SK-N-SH (cell line): ENCODE data around the gene PPFIBP2. TPM values are rescaled to one million over a fixed set of nuclear protein-coding genes. Genes with fewer than 3 reads are reported as not detected.

Experiments
- CTCF ChIA-PET: fragments of 300-600, 350-600 bp; formaldehyde crosslinking; extraction: SDS; loops from one replicate; lab custom pipeline; 2021; lab: Yijun Ruan, JAX
- POLR2A ChIA-PET: fragments of 350-600 bp; sonication (Branson Sonifier 250); formaldehyde crosslinking; extraction: SDS; loops from one replicate; lab custom pipeline; 2020; ENCODE audit warnings: antibody characterized with exemption, inconsistent platforms; lab: Yijun Ruan, JAX
- DNase-seq: peaks from one replicate; pipeline ENCODE4 v3.0.0; 2012
- H2AFZ ChIP-seq: fragments of 200-600 bp; sonication (generic); 2 replicates; pipeline ENCODE4 v1.8.1; 2016; ENCODE audit warnings: antibody characterized with exemption, mild to moderate bottlenecking, low read depth
- H3F3A ChIP-seq: fragments of 200-600 bp; sonication (generic); replicated peaks from 2 replicates; pipeline ENCODE3; 2016; ENCODE audit warnings: antibody characterized with exemption, mild to moderate bottlenecking; ENCODE audit not compliant: insufficient read depth
- H3K27ac ChIP-seq, 2 experiments: fragments of 200-500 bp in 1 of 2; fragments of 200-600 bp in 1 of 2; sonication (Bioruptor generic) in 1 of 2; sonication (generic), shearing (Covaris generic) in 1 of 2; 2 replicates each; pipeline versions ENCODE4 v1.5.1 to v1.6.1; 2014 to 2016; ENCODE audit warnings: low read depth in 2 of 2, inconsistent platforms in 1 of 2, low read length in 1 of 2, mild to moderate bottlenecking in 1 of 2, mixed read lengths in 1 of 2
- H3K27me3 ChIP-seq: fragments of 200-600 bp; sonication (generic), shearing (Covaris generic); 2 replicates; pipeline ENCODE4 v1.6.1; 2016; ENCODE audit warnings: mixed run types; ENCODE audit not compliant: insufficient read depth
- H3K36me3 ChIP-seq, 2 experiments: fragments of 200-500 bp in 1 of 2; fragments of 200-600 bp in 1 of 2; sonication (Bioruptor generic) in 1 of 2; sonication (generic) in 1 of 2; replicated peaks in 1 of 2; 2 replicates each; pipeline versions ENCODE3 to v1.5.1; 2014 to 2016; ENCODE audit warnings: low read length in 1 of 2, mild to moderate bottlenecking in 1 of 2; ENCODE audit not compliant: insufficient read depth in 2 of 2, control insufficient read depth in 1 of 2
- H3K4me1 ChIP-seq, 2 experiments: fragments of 200-500 bp in 1 of 2; fragments of 200-600 bp in 1 of 2; sonication (Bioruptor generic) in 1 of 2; sonication (generic), shearing (Covaris generic) in 1 of 2; 2 replicates each; pipeline versions ENCODE4 v1.5.1 to v1.6.1; 2014 to 2016; ENCODE audit warnings: low read depth in 1 of 2, low read length in 1 of 2, mixed run types in 1 of 2; ENCODE audit not compliant: insufficient read depth in 2 of 2, control insufficient read depth in 1 of 2
- H3K4me2 ChIP-seq: fragments of 200-600 bp; sonication (generic), shearing (Covaris generic); 2 replicates; pipeline ENCODE4 v1.6.1; 2017; ENCODE audit warnings: mixed run types
- H3K4me3 ChIP-seq, 2 experiments: fragments of 200-500 bp in 1 of 2; fragments of 200-600 bp in 1 of 2; sonication (Bioruptor generic) in 1 of 2; sonication (generic), shearing (Covaris generic) in 1 of 2; 2 replicates each; pipeline versions ENCODE4 v1.5.1 to v1.8.1; 2014 to 2016; ENCODE audit warnings: low read depth in 2 of 2, inconsistent platforms in 1 of 2, low read length in 1 of 2, mild to moderate bottlenecking in 1 of 2, mixed read lengths in 1 of 2, moderate library complexity in 1 of 2
- H3K79me2 ChIP-seq: fragments of 200-600 bp; sonication (generic); 2 replicates; pipeline ENCODE4 v1.8.1; 2017; ENCODE audit warnings: mild to moderate bottlenecking; ENCODE audit not compliant: insufficient read depth
- H3K9ac ChIP-seq: fragments of 200-600 bp; sonication (generic); 2 replicates; pipeline ENCODE4 v1.6.1; 2017; ENCODE audit warnings: mixed run types
- H3K9me2 ChIP-seq: fragments of 200-600 bp; sonication (generic); 2 replicates; pipeline ENCODE4 v1.6.1; 2017; ENCODE audit warnings: mixed run types
- H3K9me3 ChIP-seq: fragments of 200-600 bp; sonication (generic); 2 replicates; pipeline ENCODE4 v1.6.1; 2017; ENCODE audit warnings: mixed run types, mild to moderate bottlenecking, moderate library complexity
- H4K20me1 ChIP-seq: fragments of 200-600 bp; sonication (generic); 2 replicates; pipeline ENCODE4 v1.6.1; 2017; ENCODE audit warnings: mild to moderate bottlenecking, mixed run types; ENCODE audit not compliant: insufficient read depth
- CTCF ChIP-seq: fragments of 200-600 bp; sonication (generic); IDR thresholded peaks from 2 replicates; pipeline ENCODE4 v1.6.1; 2017; ENCODE audit warnings: antibody characterized with exemption, mild to moderate bottlenecking, moderate library complexity
- GABPA ChIP-seq: IDR thresholded peaks from 2 replicates; pipeline ENCODE4 v1.4.0; 2012; ENCODE audit warnings: low read depth, mild to moderate bottlenecking
- GATA2 ChIP-seq: sonication (generic); formaldehyde crosslinking; IDR thresholded peaks from 2 replicates; pipeline ENCODE4 v1.5.0; 2020; ENCODE audit warnings: mild to moderate bottlenecking, missing genetic modification reagents
- MEF2A ChIP-seq: IDR thresholded peaks from 2 replicates; pipeline ENCODE4 v1.4.0; 2012; ENCODE audit warnings: low read depth, borderline replicate concordance
- MXI1 ChIP-seq: IDR thresholded peaks from 2 replicates; pipeline ENCODE4 v1.6.1; 2012; ENCODE audit warnings: mild to moderate bottlenecking, low read depth, low read length, improper control_type of control experiment
- NFIC ChIP-seq: IDR thresholded peaks from 2 replicates; pipeline ENCODE4 v1.4.0; 2012; ENCODE audit warnings: borderline replicate concordance
- RXRA ChIP-seq: IDR thresholded peaks from 2 replicates; pipeline ENCODE4 v1.4.0; 2012; ENCODE audit warnings: low read depth, mild to moderate bottlenecking, borderline replicate concordance
- SIN3A ChIP-seq: IDR thresholded peaks from 2 replicates; pipeline ENCODE4 v1.6.1; 2012; ENCODE audit warnings: low read depth, mild to moderate bottlenecking, low read length, moderate library complexity, borderline replicate concordance
- WGBS: methylation state at CpG from one replicate; pipeline ENCODE4 v1.1.6; 2017; ENCODE audit warnings: low lambda C conversion rate; 5-methylcytosine and 5-hydroxymethylcytosine counted together
- polyA plus RNA-seq, 3 experiments: library from polyadenylated mRNA; depleted of rRNA; stranded (reverse); fragments of >200 nt; gene quantifications; 2 replicates each; pipeline ENCODE4 v1.2.3, GENCODE V29; 2012
- TF ChIP-seq, protein P1 (sequence below): IDR thresholded peaks from 2 replicates; pipeline ENCODE4 v1.4.0; 2012; ENCODE audit warnings: low read depth, borderline replicate concordance
- TF ChIP-seq, protein P2 (sequence below): IDR thresholded peaks from 2 replicates; pipeline ENCODE4; 2012

Gene PPFIBP2
- polyA plus RNA-seq, 1 of the 3 experiments (the other 2 are of a cell fraction), result 0.67 TPM

DNA sequence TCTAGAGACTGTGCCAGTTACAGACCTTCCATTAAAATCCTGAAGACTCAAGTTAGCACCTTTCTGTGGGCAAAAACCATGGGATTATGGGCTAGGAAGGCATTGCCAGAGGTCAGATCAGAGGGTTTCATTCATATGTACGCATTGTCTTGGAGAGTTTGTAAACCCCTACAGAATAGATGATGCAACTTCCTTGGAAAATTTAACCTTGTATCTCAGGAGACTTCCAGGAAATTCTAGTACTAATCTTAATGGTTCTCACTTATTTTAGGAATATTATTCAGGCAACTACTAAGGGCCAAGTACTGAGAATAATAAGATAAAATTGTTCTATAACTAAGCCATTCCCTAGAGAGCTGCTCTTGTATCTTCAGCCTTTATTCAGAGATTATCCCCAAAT lies 21.5 kb upstream of the PPFIBP2 start:
- H3K27ac ChIP-seq, result no peak overlapping the region
- H2AFZ ChIP-seq, result no peak overlapping the region
- no peaks in the 10 kb centered on the region for H3F3A ChIP-seq
- TF ChIP-seq RXRA (no peak), MEF2A (no peak), MXI1 (no peak)
- TF ChIP-seq, protein P1, sequence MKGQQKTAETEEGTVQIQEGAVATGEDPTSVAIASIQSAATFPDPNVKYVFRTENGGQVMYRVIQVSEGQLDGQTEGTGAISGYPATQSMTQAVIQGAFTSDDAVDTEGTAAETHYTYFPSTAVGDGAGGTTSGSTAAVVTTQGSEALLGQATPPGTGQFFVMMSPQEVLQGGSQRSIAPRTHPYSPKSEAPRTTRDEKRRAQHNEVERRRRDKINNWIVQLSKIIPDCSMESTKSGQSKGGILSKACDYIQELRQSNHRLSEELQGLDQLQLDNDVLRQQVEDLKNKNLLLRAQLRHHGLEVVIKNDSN, result no peak
- TF ChIP-seq, all 33 proteins: peak for 0
- ChIA-PET POLR2A (no interaction called here), CTCF (no interaction called here)
- H3K4me2 ChIP-seq, result no peak overlapping the region
- H3K79me2 ChIP-seq, result no peaks in the 10 kb centered on the region
- no peaks in the 10 kb centered on the region for H4K20me1 ChIP-seq
- H3K9me2 ChIP-seq, result no peaks in the 10 kb centered on the region
- H3K4me1 ChIP-seq, result no peaks in the 10 kb centered on the region
- no peaks in the 10 kb centered on the region for H3K9me3 ChIP-seq
- WGBS, result 50% methylated on average over 1 of the region's 1 CpG
- no peak for DNase-seq
- no peak overlapping the region for H3K4me3 ChIP-seq
- no peaks in the 10 kb centered on the region for H3K27me3 ChIP-seq
- H3K36me3 ChIP-seq, result no peaks in the 10 kb centered on the region
- H3K9ac ChIP-seq, result no peak overlapping the region

DNA sequence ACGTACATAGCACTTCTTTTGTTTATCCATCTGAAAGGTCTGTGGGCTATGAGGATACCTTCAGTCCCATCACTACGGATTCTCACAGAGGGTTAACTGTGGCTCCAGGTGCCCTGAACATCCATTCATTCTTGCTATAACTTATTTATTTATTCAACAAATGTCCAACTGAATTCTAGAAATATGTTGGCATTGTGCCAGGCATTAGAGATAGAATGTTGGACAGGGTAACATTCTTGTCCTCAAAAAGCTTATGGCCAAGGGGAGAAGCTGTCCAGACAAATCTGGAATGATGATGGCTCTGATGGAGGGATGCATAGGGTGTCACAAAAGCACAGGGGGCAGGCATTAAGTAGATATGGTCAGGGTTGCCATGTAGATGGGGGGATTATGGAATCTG lies 20.1 kb upstream of the PPFIBP2 start:
- H3K36me3 ChIP-seq, result no peaks in the 10 kb centered on the region
- no peak overlapping the region for H3K4me3 ChIP-seq
- 20% methylated on average over 2 of the region's 2 CpGs for WGBS
- no peaks in the 10 kb centered on the region for H3K79me2 ChIP-seq
- DNase-seq, result no peak
- ChIA-PET CTCF (interaction anchor here (0.9 kb wide), 1 partner anchor 215 kb away, joined by 3 read pairs; no protein-coding TSS in a partner anchor), POLR2A (no interaction called here)
- TF ChIP-seq CTCF, result no peak
- TF ChIP-seq, protein P2, sequence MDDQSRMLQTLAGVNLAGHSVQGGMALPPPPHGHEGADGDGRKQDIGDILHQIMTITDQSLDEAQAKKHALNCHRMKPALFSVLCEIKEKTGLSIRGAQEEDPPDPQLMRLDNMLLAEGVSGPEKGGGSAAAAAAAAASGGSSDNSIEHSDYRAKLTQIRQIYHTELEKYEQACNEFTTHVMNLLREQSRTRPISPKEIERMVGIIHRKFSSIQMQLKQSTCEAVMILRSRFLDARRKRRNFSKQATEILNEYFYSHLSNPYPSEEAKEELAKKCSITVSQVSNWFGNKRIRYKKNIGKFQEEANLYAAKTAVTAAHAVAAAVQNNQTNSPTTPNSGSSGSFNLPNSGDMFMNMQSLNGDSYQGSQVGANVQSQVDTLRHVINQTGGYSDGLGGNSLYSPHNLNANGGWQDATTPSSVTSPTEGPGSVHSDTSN, result no peak
- no peak for TF ChIP-seq SIN3A
- TF ChIP-seq GATA2, result no peak
- TF ChIP-seq, protein P1, result no peak
- no peak for TF ChIP-seq GABPA
- peak; percentile 7; the same call in 1 of the 2 replicates for TF ChIP-seq NFIC
- TF ChIP-seq RXRA, result no peak
- no peaks in the 10 kb centered on the region for H4K20me1 ChIP-seq
- no peak overlapping the region for H3K27ac ChIP-seq
- no peaks in the 10 kb centered on the region for H3K9me3 ChIP-seq
- H2AFZ ChIP-seq, result no peak overlapping the region
- H3K9ac ChIP-seq, result no peak overlapping the region
- no peaks in the 10 kb centered on the region for H3K27me3 ChIP-seq
- no peaks in the 10 kb centered on the region for H3F3A ChIP-seq
- H3K4me1 ChIP-seq, result no peaks in the 10 kb centered on the region
- no peaks in the 10 kb centered on the region for H3K9me2 ChIP-seq
- H3K4me2 ChIP-seq, result no peak overlapping the region
